ENCODE results near the gene MAD1L1.

MAD1L1 gene

GRCh38 chr7:1969459-1970284 lies 263.1 kb downstream of the MAD1L1 start:
- DNase-seq (ENCODE audit: low read depth) = no peak
- H3K4me3 ChIP-seq (ENCODE audit: low read length) = no peak overlapping the region
- TF ChIP-seq CTCF (conservative IDR thresholded peaks at IDR 0.05; ENCODE audit: low read length) = no peak

- no peak for DNase-seq (ENCODE audit: low read depth)
- H3K4me3 ChIP-seq (ENCODE audit: low read length) = no peak overlapping the region
- no peak for TF ChIP-seq CTCF (conservative IDR thresholded peaks at IDR 0.05; ENCODE audit: low read length)
Measured at GRCh38 chr7:1968397-1969111, 264.2 kb downstream of the MAD1L1 start.

DNA sequence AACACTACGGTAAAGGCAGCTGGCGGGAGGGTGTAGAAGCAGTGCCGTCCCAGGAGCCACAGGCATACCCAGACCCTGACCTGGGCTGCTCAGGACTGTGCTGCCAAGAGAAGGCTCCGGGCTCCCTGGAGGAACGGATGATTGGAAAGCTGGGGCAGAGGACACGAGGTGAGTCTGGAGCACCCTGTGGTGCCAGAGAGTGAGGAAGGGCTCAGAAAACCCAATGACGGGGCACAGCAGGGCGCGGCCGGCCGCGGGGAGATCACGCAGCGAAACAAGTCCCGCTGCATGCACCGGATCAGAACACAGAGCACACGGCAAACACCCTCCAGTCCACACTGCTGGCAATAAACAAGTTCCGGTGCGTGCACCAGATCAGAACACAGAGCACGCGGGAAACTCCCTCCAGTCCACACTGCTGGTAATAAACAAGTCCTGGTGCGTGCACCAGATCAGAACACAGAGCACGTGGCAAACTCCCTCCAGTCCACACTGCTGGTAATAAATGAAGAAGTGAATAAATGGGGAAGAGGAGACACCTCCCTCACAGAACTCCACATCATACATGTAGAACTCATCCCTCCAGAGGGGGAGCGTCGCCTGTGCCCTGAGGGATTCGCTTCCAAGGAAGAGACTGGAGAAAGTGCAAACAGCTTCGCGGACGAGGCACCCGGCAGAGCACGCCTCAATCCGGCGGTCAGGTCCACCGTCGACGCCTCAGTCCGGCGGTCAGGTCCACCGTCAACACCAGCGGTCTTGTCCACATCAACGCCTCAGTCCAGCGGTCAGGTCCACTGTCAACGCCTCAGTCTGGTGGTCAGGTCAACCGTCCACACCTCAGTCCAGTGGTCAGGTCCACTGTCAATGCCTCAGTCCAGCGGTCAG lies 265.0 kb downstream of the MAD1L1 start:
- TF ChIP-seq CTCF (conservative IDR thresholded peaks at IDR 0.05; ENCODE audit: low read length) = no peak
- no peak for DNase-seq (ENCODE audit: low read depth)
- H3K4me3 ChIP-seq (ENCODE audit: low read length) = no peak overlapping the region

DNA sequence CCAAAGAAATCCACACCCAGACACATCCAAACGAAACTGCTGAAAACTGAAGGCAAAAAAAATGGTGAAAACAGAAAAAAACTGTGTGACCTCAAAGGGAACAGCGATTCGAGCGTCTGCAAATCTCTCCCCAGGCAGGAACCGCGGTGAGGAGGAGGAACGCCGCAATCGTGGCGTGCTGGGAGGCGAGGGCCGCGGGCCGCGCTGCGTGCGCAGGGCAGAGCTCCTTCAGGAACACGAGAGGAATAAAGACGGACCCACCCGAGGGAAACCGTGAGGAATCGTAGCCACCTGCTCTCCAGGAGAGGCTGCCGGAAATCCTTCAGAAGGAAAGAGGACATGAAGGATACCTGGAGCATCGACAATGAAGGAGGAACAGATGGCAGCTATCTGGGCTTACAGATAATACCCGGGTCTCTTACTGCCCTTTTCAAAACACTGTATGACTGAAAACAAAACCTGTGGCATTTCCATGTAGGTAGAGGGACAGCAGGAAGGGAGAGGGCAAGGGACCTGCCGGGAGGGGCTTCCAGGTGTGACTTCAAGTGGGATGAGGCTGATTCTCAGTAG lies 266.0 kb downstream of the MAD1L1 start:
- no peak for TF ChIP-seq CTCF (conservative IDR thresholded peaks at IDR 0.05; ENCODE audit: low read length)
- no peak for DNase-seq (ENCODE audit: low read depth)

DNA sequence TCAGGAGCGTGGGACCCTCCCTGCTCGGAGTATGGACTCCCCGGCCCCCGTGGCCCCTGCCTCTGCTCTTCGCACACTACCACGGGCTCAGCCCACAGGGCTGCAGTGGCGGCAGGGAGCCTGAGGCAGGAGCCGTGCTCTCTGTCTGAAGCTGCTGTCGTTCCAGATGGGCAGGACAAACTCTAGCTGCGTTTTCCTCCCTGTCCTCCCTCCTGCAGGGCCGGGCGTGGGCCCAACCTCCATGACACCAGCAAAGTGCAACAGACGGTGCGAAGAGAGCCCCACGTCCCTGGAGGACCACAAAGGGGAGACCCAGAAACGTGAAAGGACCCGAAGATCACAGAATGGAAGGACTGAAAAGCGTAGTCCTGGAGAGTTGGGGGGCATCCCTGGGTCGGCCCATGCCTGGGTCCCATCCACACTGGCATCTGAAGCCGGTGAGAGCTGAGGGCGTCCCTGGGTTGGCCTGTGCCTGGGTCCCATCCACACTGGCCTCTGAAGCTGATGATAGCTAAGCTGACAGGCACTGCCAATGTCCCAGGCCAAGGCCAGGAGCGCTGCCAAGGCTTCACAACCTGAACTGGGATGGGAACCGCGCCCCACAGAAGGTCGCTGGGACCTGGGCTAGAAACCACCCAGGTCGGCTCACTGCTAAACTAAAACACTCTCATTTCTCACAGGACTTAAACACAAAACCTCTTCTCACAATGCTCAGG lies 267.0 kb downstream of the MAD1L1 start:
- no peak for TF ChIP-seq CTCF (conservative IDR thresholded peaks at IDR 0.05; ENCODE audit: low read length)
- no peak overlapping the region for H3K4me3 ChIP-seq (ENCODE audit: low read length)
- no peak for DNase-seq (ENCODE audit: low read depth)

More for the DNA sequence above, 266.0 kb downstream of the MAD1L1 start:
- no peak overlapping the region for H3K4me3 ChIP-seq (ENCODE audit: low read length)

DNA sequence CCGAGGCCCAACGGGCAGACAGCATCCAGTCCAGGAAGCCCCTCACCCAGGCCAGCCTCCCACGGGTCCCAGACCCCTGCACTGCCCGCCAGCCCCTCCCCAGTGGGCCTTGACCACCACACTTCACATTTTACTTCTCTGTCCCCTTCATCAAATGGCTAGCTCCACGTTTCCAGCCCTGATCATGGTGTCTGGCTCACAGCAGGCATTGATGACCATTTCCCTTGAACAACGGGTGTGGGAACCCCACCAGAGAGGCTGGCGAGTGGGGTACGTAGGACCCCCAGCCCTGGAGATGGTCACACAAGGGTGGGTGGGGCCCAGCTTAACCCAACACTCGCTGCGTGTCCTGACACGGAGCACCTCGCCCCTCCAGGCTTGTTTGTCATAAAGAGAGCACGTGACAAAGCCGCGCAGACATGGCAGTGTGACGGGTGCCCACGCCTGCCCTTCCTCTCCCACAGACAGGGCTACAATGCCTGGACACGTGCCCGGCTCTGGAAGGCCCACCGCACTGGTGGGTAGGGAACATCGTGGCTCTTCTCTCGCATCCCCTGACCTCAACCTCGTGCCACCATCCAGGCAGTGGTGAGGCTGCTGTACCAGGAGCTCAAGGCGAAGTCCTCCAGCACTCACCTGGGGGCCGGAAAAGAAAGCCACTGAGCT lies 267.7 kb downstream of the MAD1L1 start:
- DNase-seq (ENCODE audit: low read depth) = no peak
- TF ChIP-seq CTCF (conservative IDR thresholded peaks at IDR 0.05; ENCODE audit: low read length) = no peak
- no peak overlapping the region for H3K4me3 ChIP-seq (ENCODE audit: low read length)
